Ovary (tissue), 9 donors: ENCODE results near the gene TMED1. TPM values are rescaled to one million over a fixed set of nuclear protein-coding genes. Genes with fewer than 3 reads are reported as not detected.
A peak's percentile ranks its signal among the peaks of the same experiment; 100 is the strongest.

Experiments
- DNase-seq, 5 donors: peaks; one replicate each; pipeline ENCODE4 v3.0.0-alpha.2; 2019 to 2020
- H3K27ac ChIP-seq, 2 donors: fragments of 200-600 bp; one replicate each; pipeline versions ENCODE4 v1.5.1 to v1.8.0; 2019 to 2022
- H3K27me3 ChIP-seq: fragments of 200-600 bp; one replicate; pipeline ENCODE4 v1.8.0; 2022
- H3K36me3 ChIP-seq: fragments of 200-600 bp; sonication (generic); one replicate; pipeline ENCODE4 v1.5.1; 2019
- H3K4me1 ChIP-seq: one replicate; pipeline ENCODE4 v1.8.1; 2013; ENCODE audit warnings: mild to moderate bottlenecking, moderate library complexity; ENCODE audit not compliant: insufficient read depth
- H3K4me3 ChIP-seq: fragments of 200-600 bp; sonication (generic); one replicate; pipeline ENCODE4 v1.5.1; 2017
- H3K9me3 ChIP-seq, 2 donors: fragments of 200-600 bp in 1 of 2; sonication (generic) in 1 of 2; one replicate each; pipeline versions ENCODE4 v1.5.1 to v1.8.1; 2013 to 2019; ENCODE audit warnings: mild to moderate bottlenecking in 1 of 2, moderate library complexity in 1 of 2
- CTCF ChIP-seq, 3 donors: fragments of 450-650 bp in 2 of 3; fragments of 200-600 bp in 1 of 3; IDR thresholded peaks; one replicate each; pipeline versions ENCODE4 v1.5.1 to v1.8.0; 2016 to 2022; ENCODE audit warnings: antibody characterized with exemption in 3 of 3, mild to moderate bottlenecking in 1 of 3
- EP300 ChIP-seq: sonication (generic); formaldehyde crosslinking; IDR thresholded peaks from one replicate; pipeline ENCODE4 v1.6.1; 2017; ENCODE audit warnings: antibody characterized with exemption
- POLR2A ChIP-seq: fragments of 450-650 bp; IDR thresholded peaks from one replicate; pipeline ENCODE4 v1.6.1; 2017; ENCODE audit warnings: antibody characterized with exemption, mild to moderate bottlenecking, moderate library complexity
- WGBS, 3 donors: extraction: QIAGEN DNeasy Blood & Tissue Kit in 1 of 3; methylation state at CpG; one replicate each; pipeline versions ENCODE4 v1.1.5 to v1.1.7; 2013 to 2017; 5-methylcytosine and 5-hydroxymethylcytosine counted together
- intact Hi-C, 4 donors: fragments of 100-400 bp; cut with DNase I; formaldehyde crosslinking; loops; one replicate each; pipeline versions ENCODE4 v1.11.0 to v1.15.1; 2022 to 2023
- polyA plus RNA-seq, 2 donors: library from polyadenylated mRNA; stranded (reverse); fragments of 200-250 nt in 1 of 2; fragments of 350-450 nt in 1 of 2; fragmentation: Illumina TruSeq in 1 of 2; extraction: RNeasy Lipid Tissue Mini Kit (QIAGEN cat#74804) in 1 of 2; gene quantifications; one replicate each; pipeline ENCODE4 v1.2.3, GENCODE V29; 2013 to 2014
- total RNA-seq, 7 donors: library from RNA; depleted of rRNA in 2 of 7; stranded (reverse); fragments of >200 nt in 2 of 7; fragmentation: NEBNext Ultra II Directional in 3 of 7; extraction: Animal tissue kit (Norgen Biotek cat#: 25700) in 3 of 7; gene quantifications; one replicate each; pipeline versions ENCODE4 v1.1.0 to v1.2.4, GENCODE V29; 2016 to 2023
- donor health status: DM: no; HTN: no; CAD: no; lungs with moderate emphysema.
- donor health status: DM: no; HTN: no; CAD: no.
- donor health status: Bipolar disorder and iron deficiency.
- donor health status: DM: yes; HTN: yes; CAD: no.
- donor health status: DM: no; HTN: no; CAD: no.
- donor health status: DM: yes; HTN: yes; CAD: no.

TMED1 gene
- total and polyA plus RNA-seq, 9 donors = 9.3 to 53.8 (median 29.1) TPM

DNA sequence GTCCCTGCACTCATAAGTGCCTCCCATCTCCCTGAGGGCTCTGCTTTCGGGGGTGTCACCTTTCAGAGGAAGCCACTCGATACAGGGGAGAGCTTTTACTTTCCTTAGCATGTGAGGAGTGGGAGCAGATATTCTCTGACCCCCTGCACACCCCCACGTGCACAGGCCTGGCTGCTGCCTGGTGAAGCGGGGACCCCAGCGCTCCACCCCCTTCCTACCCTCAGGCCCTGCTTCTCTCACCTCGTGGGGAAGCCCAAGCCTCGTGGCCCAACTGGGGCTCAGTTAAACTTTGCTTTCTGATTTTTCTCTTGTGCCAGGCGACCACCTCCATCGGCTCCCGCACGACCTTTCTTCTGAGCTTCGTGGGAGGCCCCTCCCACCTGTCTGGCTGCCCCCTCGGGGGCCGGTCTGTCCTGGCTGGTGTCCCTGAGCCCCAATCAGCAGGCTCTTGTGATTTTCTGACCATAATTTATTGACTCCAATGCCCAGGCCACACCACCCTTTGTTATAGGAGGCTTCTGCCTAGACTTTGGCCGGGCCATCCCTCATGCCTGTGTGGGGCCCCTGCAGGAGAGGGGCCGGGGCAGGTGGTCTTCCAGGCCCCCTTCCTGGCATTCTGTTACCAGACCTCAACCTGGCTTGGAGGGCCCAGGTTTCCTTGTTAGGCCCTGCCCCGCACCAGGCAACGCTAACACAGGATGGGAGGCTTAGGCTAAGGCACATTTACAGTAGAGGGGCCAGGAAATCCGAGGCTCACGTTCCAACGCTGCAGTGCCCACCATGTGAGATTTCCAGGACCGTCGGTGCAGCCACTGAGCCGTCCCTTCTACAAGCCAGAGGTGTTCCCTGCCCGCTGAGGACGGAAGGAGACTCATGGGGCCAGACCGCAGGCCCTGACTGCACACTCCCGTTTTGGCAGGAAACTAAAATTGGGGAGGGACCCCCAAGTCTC lies 3.7 kb downstream of the TMED1 start:
- no peaks in the 10 kb centered on the region for H3K36me3 ChIP-seq
- H3K4me3 ChIP-seq = no peak overlapping the region
- no peaks in the 10 kb centered on the region for H3K27me3 ChIP-seq
- intact Hi-C loops = no loop called here
- TF ChIP-seq POLR2A = no peak
- no peaks in the 10 kb centered on the region for H3K9me3 ChIP-seq
- H3K4me1 ChIP-seq = peaks cover 4% of the 10 kb centered on the region
- WGBS, 3 donors = 59 to 69% (median 69%) methylated on average over 25 to 28 of the region's 28 CpGs
- DNase-seq = no peak
- H3K27ac ChIP-seq = peak overlapping the region in 1 of 2 donors; percentile 12

GRCh38 chr19:10830931-10831779 lies 4.9 kb downstream of the TMED1 start:
- 76 to 79% (median 78%) methylated on average over 28 to 33 of the region's 33 CpGs for WGBS, 3 donors
- Histone ChIP-seq H3K27ac (no peak overlapping the region), H3K4me1 (peaks cover 4% of the 10 kb centered on the region), H3K36me3 (no peaks in the 10 kb centered on the region), H3K4me3 (no peak overlapping the region), H3K9me3 (no peaks in the 10 kb centered on the region), H3K27me3 (no peaks in the 10 kb centered on the region)
- intact Hi-C loops = no loop called here
- TF ChIP-seq CTCF (IDR thresholded peaks at IDR 0.05) (no peak), POLR2A (no peak), EP300 (no peak)
- no peak for DNase-seq

DNA sequence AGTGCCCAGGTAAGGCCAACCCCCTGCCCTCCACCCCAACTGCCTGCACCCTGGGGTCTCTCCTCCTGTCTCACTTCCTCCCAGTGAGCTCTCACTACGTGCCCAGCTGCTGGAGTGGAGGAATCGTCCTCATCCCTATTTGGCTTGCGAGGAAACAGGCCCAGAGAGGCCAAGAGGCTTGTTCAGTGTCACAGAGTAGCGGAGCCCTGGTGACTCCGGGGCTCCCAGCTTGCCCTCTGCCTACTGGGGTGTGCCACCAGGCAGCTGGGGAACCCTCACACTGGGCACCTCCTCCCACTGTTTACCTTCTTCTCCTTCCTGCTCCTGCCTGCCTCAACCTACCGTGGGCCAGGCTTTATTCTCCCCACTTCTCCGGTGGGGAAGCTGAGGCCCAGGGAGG lies 5.6 kb downstream of the TMED1 start:
- H3K4me3 ChIP-seq = no peak overlapping the region
- no peaks in the 10 kb centered on the region for H3K27me3 ChIP-seq
- no peaks in the 10 kb centered on the region for H3K9me3 ChIP-seq
- intact Hi-C loops = no loop called here
- H3K36me3 ChIP-seq = no peaks in the 10 kb centered on the region
- 78 to 84% (median 82%) methylated on average over 7 of the region's 7 CpGs for WGBS, 3 donors
- no peak for TF ChIP-seq CTCF (IDR thresholded peaks at IDR 0.05)
- no peak for TF ChIP-seq EP300
- TF ChIP-seq POLR2A = no peak
- no peak for DNase-seq
- no peak overlapping the region for H3K27ac ChIP-seq
- peaks cover 4% of the 10 kb centered on the region for H3K4me1 ChIP-seq

DNA sequence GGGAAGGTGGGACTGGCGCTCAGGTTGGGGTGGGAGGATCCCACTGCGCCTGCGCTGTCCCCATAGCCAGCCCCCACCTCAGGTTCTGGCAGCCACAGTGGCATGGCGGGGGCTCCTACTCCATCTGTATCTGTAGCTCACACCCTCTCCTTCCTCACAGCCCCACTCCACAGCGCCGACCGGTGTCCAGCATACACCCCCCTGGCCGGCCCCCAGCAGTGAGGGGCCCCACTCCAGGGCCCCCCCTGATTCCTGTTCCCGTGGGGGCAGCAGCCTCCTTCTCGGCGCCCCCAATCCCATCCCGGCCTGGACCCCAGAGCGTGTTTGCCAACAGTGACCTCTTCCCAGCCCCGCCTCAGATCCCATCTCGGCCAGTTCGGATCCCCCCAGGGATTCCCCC lies 6.0 kb downstream of the TMED1 start:
- intact Hi-C loops = no loop called here
- no peaks in the 10 kb centered on the region for H3K36me3 ChIP-seq

More for the DNA sequence above, 6.0 kb downstream of the TMED1 start:
- no peak overlapping the region for H3K27ac ChIP-seq
- no peaks in the 10 kb centered on the region for H3K27me3 ChIP-seq
- DNase-seq = no peak
- no peaks in the 10 kb centered on the region for H3K9me3 ChIP-seq
- WGBS, 3 donors = 77 to 82% (median 78%) methylated on average over 16 of the region's 16 CpGs
- TF ChIP-seq POLR2A (no peak), CTCF (IDR thresholded peaks at IDR 0.05) (no peak), EP300 (no peak)
- no peak overlapping the region for H3K4me3 ChIP-seq
- H3K4me1 ChIP-seq = peaks cover under 1% of the 10 kb centered on the region
